HG03045 (cell line): ENCODE data around the gene SEMA3F.
A peak's percentile ranks its signal among the peaks of the same experiment; 100 is the strongest.

Experiments
- ATAC-seq: cut with Tn5 transposase; IDR thresholded peaks from one replicate; pipeline ENCODE4 v1.9.1; 2021; ENCODE audit warnings: mild to moderate bottlenecking, moderate library complexity; ENCODE audit not compliant: unreplicated experiment

Gene SEMA3F

GRCh38 chr3:50154840-50155490 is at the start of gene SEMA3F:
SEMA3F (plus strand) TSS chr3:50155324; CDS start chr3:50159623, 4,299 bp downstream.
- peak; percentile 76 for ATAC-seq

- ATAC-seq = no peak
These were observed 43.4 kb upstream of the SEMA3F start for GRCh38 chr3:50111757-50112156.

GRCh38 chr3:50112462-50112861 is 42.7 kb upstream of the SEMA3F start:
- no peak for ATAC-seq

GRCh38 chr3:50117120-50117519 is 38.0 kb upstream of the SEMA3F start:
- no peak for ATAC-seq

GRCh38 chr3:50118237-50118636 is 36.9 kb upstream of the SEMA3F start:
- no peak for ATAC-seq

GRCh38 chr3:50119786-50120185 is 35.3 kb upstream of the SEMA3F start:
- no peak for ATAC-seq

GRCh38 chr3:50120364-50121071 is 34.6 kb upstream of the SEMA3F start:
- ATAC-seq = no peak

- no peak for ATAC-seq
These were observed 33.8 kb upstream of the SEMA3F start for GRCh38 chr3:50121072-50122032.

GRCh38 chr3:50122071-50122470 is 33.1 kb upstream of the SEMA3F start:
- no peak for ATAC-seq

GRCh38 chr3:50122661-50123391 is 32.3 kb upstream of the SEMA3F start:
- ATAC-seq = no peak

GRCh38 chr3:50123394-50124051 is 31.6 kb upstream of the SEMA3F start:
- ATAC-seq = no peak

GRCh38 chr3:50124052-50124799 is 30.9 kb upstream of the SEMA3F start:
- ATAC-seq = no peak

GRCh38 chr3:50124800-50125178 is 30.3 kb upstream of the SEMA3F start:
- ATAC-seq = no peak

- ATAC-seq = no peak
These were observed 29.4 kb upstream of the SEMA3F start for GRCh38 chr3:50125541-50126286.

- no peak for ATAC-seq
These were observed 28.6 kb upstream of the SEMA3F start for GRCh38 chr3:50126287-50127211.

GRCh38 chr3:50127251-50127691 is 27.9 kb upstream of the SEMA3F start:
- no peak for ATAC-seq

GRCh38 chr3:50128001-50128400 is 27.1 kb upstream of the SEMA3F start:
- no peak for ATAC-seq

GRCh38 chr3:50130436-50130835 is 24.7 kb upstream of the SEMA3F start:
- no peak for ATAC-seq
